Loucy (cell line): ENCODE measurements around the gene SMAD3.

Experiments used
- EZH2phosphoT487 ChIP-seq: fragments of 200-600 bp; IDR thresholded peaks from 2 replicates; pipeline ENCODE4 v1.6.1; 2018; ENCODE audit warnings: antibody characterized with exemption, mild to moderate bottlenecking, moderate library complexity, borderline replicate concordance
- TF ChIP-seq, protein P1 (sequence below): fragments of 200-600 bp; sonication (generic); conservative IDR thresholded peaks from 2 replicates; pipeline ENCODE4 v1.5.1; 2014; ENCODE audit warnings: mild to moderate bottlenecking, antibody characterized with exemption, low read length

DNA sequence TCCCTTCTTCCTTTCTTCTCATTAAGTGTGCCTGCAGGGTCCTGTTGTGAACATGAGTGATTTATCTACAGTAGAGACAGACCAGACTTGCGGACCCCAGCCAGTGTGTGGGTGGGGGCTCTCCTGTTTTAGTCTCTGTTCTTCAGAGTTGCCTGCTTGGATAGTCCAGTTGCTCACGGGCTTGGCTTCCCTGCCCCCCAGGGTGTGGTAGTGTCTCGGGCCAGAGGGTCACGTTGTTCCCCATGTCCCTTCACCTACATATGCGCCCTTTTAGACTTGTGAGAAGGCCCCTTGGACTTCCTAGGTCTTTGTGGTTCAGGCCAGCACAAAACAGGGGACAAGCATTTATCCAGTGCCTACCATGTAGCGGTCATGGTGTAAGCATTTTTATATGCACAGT is 103.3 kb downstream of the SMAD3 start:
- TF ChIP-seq, protein P1, sequence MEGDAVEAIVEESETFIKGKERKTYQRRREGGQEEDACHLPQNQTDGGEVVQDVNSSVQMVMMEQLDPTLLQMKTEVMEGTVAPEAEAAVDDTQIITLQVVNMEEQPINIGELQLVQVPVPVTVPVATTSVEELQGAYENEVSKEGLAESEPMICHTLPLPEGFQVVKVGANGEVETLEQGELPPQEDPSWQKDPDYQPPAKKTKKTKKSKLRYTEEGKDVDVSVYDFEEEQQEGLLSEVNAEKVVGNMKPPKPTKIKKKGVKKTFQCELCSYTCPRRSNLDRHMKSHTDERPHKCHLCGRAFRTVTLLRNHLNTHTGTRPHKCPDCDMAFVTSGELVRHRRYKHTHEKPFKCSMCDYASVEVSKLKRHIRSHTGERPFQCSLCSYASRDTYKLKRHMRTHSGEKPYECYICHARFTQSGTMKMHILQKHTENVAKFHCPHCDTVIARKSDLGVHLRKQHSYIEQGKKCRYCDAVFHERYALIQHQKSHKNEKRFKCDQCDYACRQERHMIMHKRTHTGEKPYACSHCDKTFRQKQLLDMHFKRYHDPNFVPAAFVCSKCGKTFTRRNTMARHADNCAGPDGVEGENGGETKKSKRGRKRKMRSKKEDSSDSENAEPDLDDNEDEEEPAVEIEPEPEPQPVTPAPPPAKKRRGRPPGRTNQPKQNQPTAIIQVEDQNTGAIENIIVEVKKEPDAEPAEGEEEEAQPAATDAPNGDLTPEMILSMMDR = no peak
- no peak for TF ChIP-seq EZH2phosphoT487
